Measurements from ENCODE around the gene CHIT1.
A peak's percentile ranks its signal among the peaks of the same experiment; 100 is the strongest.
"Not testable (repeated sequence)": the region's sequence is repeated elsewhere in the genome, so short reads cannot be mapped to it uniquely, and the experiment has no call there.

CHIT1 gene

DNA sequence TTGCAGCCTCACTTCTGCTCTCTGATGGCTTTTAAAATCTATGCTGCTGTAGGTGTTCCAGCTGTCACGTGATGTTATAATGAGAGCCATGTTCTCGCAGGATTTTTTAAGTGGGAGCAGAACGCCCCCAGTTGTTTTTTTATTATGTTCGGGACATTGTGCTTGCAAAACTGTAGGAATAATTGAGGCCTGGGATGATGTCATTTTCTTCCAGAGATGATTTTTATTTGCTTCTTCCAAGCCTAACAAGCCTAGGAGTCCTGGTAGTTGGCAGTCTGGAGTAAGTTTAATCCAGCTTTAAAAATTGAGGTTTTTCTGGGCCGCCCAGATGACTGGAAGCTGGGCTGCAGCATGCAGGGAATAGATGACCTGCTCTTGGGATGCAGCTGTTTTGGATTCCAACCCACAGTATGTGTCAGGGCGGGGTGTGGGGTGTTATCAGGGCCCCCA lies 34.6 kb upstream of the CHIT1 start:
- no peak for DNase-seq

DNA sequence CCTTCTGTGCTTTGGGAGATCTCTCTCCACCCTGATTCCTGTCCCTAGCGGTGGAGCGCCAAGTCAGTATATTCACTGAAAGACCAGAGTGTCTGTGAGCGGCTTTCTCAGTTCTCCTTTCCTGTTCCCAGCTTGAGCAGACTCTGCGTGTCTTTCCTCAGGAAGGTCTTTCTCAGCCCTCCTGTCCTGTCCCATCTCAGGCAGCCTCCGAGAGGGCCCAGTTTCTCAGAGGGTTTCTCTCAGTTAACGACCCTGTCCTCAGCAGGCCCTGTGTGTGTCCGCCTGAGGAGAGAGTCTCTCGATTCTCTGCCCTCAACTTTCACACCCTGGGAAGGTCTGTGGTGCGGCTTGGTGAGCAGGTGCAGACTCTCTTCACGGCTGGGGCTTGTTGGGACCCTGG lies 34.0 kb upstream of the CHIT1 start:
- no peak for DNase-seq

DNA sequence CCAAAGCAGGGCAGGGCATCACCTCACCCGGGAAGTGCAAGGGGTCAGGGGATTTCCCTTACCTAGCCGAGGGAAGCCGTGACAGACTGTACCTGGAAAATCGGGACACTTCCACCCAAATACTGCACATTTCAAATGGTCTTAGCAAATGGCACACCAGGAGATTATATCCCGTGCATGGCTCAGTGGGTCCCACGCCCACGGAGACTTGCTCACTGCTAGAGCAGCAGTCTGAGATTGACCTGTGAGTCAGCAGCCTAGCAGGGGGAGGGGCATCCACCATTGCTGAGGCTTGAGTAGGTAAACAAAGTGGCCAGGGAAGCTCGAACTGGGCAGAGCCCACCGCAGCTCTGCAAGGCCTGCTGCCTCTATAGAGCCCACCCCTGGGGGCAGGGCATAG lies 27.2 kb upstream of the CHIT1 start:
- DNase-seq: not testable (repeated sequence)

DNA sequence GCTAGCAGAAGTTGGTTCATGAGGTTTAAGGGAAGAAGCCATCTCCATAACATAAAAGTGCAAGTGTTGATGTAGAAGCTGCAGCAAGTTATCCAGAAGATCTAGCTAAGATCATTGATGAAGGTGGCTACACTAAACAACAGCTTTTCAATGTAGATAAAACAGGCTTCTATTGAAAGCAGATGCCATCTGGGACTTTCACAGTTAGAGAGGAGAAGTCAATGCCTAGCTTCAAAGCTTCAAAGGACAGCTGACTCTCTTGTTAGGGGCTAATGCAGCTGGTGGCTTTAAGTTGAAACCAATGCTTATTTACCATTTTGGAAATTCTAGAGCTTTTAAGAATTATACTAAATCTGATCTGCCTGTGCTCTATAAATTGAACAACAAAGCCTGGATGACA lies 25.3 kb upstream of the CHIT1 start:
- DNase-seq: not testable (repeated sequence)

DNA sequence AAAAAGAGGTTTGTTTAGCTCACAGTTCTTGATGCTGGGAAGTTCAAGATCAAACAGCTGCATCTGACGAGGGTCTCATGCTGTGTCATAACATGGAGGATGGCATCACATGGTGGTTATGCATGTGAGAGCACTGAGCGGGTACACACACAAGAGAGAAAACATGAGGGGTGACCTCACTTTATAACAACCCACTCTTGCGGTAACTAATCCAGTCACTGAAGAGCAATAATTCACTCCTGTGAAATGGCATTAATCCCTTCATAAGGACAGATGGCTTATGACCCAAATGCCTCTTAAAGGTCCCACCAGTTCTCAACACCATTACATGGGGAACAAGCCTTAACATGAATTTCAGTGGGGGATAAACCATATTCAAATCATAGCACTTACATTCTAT lies 23.2 kb upstream of the CHIT1 start:
- DNase-seq: peak; percentile 46

DNA sequence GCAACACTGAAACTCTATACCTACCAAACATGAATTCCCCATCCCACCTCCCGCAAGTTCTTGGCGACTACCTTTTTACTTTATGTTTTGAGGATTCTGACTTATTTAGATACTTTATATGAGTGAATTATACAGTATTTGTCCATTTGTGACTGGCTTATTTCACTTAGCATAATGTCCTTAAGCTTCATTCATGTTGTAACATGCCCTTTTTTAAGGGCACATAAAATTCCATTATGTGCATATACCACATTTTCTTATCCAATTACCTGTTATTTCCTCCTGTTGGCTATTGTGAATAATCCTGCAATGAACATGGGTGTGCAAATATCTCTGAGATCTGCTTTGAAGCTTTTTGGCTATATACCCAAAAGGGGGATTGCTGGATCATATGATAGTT lies 22.0 kb upstream of the CHIT1 start:
- DNase-seq: no peak

DNA sequence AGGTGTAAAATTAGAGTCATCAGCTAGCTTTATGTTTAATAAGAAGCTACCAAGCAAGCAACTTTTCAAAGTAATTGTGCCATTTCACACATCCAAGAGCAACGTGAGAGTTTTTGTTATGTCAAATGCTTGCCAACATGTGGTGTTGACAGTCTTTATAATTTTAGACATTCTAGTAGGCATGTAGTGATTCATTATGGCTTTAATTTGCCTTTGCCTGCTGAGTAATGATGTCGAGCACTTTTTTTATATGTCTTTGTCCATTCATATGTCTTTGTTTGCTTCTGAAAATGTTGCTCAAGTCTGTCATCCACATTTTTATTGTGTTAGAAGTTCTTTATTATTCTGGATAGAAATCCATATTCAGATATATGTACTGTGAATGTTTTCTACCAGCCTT lies 21.4 kb upstream of the CHIT1 start:
- no peak for DNase-seq

DNA sequence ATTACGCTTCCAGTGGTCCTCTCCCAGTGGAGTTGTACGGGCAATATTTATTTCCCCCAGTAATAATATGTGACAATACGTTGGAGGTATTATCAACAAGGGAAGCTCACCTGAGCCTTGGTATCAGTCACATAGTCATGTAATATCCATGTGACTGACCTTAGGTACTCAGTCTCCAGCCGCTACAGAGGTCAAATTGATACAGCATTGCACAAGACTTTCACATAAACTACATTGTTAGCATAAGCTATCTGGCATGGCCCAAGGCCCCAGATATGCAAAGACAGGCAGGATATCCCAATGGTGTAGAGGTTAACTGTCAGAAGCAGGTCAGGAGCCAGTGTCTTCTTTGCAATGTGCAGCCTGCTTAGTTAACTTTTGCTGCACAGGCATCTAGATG lies 15.3 kb upstream of the CHIT1 start:
- DNase-seq: no peak

DNA sequence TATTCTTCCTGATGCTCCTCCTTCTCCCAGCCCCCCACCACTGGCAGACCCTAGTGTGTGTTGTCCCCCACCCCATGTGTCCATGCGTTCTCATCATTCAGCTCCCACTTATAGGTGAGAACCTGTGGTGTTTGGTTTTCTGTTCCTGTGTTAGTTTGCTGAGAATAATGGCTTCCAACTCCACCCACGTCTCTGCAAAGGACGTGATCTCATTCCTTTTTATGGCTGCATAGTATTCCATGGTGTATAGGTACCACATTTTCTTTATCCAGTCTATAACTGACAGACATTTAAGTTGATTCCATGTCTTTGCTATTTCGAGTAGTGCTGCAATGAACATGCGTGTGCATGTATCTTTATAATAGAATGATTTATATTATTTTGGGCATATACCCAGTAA lies 12.2 kb upstream of the CHIT1 start:
- DNase-seq: not testable (repeated sequence)

DNA sequence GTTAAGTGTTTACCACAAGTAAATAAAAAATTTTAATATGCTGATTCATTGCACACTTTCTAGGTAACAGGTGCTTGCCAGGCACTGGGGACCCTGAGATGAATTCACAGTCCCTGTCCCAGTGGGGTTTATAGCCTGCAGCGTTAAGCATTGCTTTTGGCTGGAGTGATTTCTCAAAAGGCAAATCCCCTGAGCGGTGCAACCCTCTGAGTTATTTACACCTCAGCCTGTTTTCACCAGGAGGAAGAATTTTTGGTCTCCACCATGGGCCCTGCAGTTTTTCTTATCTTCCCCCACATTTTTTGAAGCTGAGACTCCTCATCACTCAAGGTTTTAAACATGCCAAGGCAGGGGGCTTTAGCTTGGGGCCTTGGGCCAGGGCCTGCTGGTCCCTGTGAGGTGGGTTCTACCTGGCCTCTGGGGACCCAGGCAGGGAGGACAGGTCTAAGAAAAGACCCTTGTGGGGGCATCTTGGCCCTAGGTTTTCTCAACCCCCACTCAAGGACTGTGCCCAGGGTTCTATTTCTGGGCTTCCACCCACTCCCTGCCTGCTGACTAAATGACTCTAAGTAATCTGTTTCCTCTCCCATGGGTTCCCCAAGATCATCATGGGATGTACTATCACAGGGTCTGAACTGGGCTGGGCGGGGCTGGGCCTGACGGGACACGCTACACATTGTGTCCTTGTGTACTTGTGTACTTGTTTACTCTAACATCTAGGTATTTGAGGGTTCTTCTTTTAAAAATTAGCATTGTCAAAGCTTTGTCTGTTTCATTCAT lies 10.2 kb upstream of the CHIT1 start:
- DNase-seq: no peak

DNA sequence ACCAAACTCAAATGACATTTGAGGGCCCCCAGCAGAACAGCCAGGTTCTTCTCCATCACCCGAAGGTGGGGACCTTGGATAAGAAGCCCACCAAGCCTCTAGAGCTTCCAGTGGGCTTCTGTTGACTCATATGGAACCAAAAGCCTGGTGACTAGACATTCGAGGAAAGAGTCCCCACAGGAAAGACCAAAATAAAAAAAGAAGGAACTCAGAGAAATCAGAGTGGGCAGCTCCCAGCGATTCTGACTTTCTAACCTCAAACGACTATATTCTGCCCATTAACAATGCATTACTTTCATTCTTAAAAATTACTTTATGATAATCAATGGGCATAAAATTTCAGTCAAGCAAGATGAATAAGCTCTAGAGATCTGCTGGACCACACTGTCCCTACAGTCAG lies 9.6 kb upstream of the CHIT1 start:
- DNase-seq: no peak

DNA sequence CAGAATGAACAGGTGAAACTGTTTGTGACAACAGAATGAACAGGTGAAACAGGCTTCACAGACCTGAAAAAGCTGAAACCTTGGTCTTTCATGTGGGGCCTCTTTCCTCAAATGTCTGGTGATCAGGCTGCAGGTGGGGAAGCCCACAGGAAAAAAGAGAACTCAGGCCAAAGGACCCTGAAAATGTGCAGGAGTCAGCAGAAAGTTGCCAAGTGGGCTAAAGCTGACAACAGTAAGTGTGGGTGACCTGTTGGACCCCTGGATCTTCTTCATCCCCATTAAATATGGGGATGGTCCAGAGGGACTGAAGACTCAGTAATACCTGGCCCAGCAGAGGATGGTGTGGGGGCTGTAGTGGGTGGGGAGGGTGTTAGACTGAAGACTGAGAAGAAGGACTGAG lies 9.1 kb upstream of the CHIT1 start:
- no peak for DNase-seq

DNA sequence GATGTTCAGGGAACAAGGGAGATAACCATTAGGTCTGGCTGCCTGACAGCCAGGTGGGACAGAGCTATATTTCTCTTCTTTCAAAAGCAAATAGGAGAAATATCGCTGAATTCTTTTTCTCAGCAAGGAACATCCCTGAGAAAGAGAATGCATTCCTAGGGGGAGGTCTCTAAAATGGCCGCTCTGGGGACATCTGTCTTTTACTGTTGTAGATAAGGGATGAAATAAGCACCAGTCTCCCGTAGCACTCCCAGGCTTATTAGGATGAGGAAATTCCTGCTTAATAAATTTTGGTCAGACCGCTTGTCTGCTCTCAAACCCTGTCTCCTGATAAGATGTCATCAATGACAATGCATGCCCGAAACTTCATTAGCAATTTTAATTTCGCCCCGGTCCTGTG lies 5.4 kb upstream of the CHIT1 start:
- not testable (repeated sequence) for DNase-seq

DNA sequence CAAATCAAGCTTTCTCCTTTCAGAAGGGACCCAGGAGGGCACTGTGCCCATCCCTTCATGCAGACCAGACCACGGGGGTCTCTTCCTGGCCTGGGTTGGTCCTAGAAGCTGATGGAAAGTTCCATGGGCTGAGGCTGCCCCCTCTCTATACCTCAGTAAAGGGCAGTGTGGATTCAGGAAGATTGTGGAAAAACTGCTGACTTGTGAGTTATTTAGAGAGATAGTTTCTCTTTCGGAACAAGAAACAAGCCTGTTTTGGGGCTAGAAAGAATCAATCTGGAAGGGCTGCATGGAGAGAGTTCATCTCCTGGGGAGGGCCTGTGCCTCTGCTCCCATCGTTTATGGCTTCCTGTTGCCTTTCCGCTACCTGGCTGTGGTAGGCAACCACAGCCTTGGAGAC lies 803 bp downstream of the CHIT1 start:
- DNase-seq: no peak

DNA sequence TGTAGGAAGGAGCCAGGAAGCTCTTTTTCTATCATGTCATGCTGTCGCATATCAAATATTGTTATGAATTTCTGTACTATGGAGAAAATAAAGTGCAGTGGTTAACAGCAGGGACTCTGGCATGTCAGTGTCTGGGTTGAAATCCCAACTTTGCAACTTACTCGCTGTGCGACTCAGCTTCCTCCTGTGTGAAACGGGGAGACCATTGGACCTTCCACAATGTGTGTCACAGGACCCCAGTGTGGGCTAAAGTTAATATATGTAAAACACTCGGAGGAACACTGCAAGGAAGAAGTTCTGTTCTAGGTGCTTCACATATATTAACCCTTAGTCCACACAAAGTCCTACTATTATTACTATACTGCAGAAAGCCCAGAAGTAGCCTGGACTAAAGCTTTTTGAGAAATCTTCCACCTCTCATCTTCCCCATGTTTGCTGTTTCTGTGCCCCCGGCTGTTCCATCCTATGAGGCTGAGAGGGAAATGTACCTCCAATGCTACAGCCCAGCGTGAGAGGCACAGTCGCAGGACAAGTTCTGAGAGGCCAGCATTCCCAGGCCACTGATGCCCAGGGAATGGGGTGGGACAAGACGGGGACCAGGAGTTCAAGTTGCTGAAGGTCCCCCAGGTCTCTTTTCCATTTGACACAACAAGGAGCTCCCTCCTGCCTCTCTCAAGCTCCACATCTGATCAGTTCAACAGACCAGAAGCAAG lies 1.9 kb downstream of the CHIT1 start:
- DNase-seq: no peak

DNA sequence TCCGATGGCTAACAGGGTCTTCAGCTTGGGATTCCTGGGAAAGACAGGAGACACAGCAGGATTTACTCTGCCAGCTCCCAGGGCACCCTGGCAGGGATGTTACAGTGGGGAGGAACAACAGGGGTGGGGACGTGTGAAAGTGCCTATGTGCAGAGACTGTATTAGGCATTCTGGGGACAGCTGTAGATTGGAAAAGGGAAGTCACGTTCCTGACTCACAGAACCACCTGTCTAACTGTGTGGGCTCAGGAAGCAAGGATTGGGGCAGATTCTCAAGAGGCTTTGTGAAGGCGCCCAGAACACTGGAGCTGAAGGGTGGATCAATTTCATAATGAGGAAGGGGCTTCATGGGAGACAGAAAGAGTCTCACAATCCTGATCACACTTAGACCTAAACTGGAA lies 4.4 kb downstream of the CHIT1 start:
- DNase-seq: no peak

DNA sequence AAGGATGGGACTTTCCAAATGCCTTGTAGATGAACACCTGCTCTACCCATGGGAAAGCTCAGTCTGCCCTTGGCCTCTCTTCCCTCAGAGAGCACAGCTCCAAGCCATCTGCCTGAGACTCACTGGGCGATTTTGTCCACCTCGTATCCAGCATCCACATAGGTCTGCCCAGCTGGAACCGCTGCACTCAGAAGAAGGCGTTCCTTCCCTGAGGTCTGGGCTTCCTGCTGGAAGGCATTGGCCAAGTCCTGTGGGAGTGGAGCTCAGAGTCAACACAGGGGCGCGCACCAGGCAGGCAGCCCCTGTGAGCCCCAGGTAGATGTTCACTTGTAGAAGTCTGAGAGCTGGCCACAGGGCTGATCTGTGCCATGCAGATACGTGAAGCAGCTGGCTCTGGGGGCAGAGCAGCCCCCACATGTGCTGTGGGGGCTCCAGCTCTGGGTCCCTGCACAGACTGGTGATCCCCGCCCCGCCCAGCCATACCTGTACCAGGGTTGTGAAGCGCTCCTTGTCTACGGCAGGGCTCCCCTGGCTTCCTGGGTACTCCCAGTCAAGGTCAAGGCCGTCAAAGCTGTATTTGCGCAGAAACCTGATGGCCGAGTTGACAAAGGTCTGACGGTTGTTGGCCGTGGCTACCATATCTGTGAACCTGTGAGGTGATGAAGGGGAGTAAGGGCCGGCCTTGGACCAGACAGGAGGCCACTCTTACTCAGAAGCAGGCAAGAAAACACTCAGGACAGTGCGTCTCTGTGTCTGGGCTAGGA lies 6.3 kb downstream of the CHIT1 start:
- DNase-seq: no peak

DNA sequence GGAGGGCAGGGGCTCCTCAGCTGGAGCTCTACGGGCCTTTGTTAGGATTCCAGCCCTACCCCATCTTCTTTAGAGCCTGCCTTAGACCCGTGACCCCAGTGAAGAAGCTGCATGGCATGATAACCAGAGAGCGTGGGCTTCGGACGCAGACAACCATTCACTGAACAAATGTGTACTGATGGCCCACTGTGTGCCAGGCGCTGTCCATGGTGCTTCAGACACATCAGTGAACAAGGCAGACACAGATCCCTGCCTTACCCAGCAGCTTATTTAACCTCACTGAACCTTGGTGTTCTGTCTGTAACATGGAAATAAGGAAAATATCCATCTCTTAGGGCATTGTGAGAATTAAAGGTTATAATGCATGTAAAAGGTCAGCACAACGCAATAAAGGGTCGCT lies 9.5 kb downstream of the CHIT1 start:
- no peak for DNase-seq

DNA sequence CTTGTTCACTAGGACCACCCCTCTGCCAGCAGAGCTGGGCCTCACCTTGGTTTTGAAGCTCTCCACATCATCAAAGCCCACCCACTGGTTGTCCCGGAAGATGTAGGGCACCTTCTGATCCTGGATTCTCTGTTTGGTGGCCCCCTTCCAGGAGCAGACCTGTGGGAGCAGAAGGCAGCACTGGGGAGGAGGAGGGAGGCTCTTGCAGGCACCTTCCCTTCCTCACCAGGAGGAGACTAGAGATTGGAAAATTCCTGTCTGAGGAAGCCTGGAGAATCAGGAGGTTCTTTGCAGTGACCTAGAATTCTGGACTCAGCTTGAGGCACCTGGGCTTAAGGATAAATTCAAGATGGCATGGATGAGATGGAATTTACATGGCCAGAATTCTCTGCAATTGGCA lies 10.3 kb downstream of the CHIT1 start:
- no peak for DNase-seq

DNA sequence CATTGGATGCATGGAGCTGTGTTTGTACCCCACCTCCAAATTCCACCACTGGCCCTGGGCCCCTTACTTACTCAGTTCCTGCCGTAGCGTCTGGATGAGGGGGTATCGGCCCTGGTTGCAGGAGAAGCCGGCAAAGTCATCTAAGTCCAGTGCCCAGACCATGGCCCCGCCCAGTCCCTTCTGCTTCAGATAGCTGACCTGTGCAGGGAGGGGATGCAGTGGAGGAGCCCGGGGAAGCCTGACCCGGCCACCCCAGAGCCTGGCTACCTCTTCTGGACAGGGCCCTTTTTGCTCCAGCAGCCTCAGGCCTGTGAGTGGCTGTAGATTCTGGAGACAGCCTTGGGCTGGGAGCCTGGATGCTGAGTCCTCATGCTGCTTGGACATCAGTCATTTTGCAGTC lies 11.8 kb downstream of the CHIT1 start:
- DNase-seq: no peak

DNA sequence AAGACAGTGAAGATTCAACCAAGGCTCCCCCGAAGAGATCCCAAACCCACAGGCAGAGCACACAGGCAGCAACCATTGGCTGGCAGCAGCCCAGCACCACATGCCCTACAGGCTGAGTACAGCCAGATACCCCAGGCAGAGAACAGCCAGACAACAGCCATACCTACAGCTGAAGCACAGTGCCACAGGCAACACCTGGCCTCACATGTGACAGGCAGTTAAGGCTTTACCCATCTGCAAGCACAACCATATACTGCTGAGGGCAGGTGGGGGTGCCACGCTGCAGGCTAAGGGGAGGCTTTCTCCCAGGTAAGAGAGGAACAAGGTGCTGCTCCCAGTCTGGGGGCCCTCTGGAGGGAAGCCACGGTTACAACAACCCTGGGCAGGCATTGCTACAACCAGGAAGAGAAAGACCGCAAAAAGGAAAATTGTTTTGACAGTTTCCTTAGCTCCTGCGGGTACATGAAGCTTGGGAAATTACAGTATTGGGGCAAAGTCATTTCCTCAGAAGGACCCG lies 12.3 kb downstream of the CHIT1 start:
- no peak for DNase-seq

DNA sequence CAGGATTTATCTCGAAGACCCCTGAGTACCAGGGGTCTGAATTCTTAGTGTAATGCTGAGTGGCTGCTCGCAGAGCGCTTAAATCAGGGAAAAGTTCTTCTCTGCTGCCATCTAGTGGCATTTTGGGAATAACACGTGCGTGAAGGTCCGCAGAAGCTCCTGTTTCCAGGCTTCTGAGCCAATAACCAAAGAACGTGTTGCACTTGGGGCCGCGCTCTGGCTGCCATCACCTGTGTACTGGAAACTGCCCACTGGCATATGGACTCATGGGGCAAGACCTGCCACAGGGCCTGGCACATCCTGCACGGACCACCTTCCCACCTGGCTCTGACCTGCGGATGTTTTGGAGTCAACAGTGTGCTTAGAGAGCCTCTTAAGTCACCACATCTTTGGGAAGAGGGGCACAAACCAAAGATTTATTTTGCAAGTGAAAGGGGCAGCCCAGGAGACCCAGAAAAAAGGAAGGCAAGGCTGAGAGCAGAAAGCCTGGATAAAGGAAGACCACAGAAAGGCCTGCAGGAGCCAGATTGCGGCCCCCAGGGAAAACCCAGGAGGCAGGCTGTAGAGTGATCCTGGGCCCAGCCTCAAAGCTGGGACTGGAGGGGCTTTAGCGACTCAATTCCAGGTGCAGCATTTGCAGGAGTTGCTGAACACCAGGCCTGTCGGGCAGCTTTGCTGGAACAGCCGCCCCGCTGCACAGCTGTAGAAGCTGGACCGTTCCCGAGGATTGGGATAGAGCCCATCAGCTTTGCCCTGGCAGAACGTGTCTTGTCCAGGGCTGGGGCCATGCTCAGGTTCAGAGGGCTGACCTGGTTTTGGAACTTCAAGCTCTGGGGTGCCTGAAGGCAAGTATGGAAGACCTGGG lies 13.0 kb downstream of the CHIT1 start:
- DNase-seq: peak; percentile 83

DNA sequence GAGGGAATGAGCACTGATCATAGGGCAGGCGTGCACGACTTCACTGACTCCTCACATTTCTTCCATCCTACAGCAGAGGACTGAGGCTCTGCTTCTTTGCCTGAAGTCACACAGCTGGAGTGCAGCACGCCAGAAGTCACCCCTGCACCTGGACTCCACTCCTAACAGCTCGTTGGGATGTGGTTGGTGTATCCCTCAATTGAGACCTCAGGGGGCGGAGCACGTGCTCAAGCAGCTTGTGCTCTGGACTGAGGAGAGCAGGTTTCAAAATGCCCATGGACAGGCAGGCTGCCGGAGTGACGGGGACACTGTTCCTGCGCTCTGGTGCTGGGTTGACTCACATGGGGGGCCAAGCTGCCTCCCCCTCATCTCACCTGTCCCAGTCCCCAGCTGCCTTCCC lies 13.9 kb downstream of the CHIT1 start:
- DNase-seq: no peak

All from NCI-H1694 treated with DMSO at 0.1 percent for 48 hours (cell line).